GM19023 (cell line): ENCODE measurements around the gene NOC3L.
"Not testable (repeated sequence)": the region's sequence is repeated elsewhere in the genome, so short reads cannot be mapped to it uniquely, and the experiment has no call there.

Experiments used
- ATAC-seq: cut with Tn5 transposase; IDR thresholded peaks from one replicate; pipeline ENCODE4 v1.9.1; 2021; ENCODE audit warnings: mild to moderate bottlenecking, moderate library complexity; ENCODE audit not compliant: unreplicated experiment

NOC3L gene, protein sequence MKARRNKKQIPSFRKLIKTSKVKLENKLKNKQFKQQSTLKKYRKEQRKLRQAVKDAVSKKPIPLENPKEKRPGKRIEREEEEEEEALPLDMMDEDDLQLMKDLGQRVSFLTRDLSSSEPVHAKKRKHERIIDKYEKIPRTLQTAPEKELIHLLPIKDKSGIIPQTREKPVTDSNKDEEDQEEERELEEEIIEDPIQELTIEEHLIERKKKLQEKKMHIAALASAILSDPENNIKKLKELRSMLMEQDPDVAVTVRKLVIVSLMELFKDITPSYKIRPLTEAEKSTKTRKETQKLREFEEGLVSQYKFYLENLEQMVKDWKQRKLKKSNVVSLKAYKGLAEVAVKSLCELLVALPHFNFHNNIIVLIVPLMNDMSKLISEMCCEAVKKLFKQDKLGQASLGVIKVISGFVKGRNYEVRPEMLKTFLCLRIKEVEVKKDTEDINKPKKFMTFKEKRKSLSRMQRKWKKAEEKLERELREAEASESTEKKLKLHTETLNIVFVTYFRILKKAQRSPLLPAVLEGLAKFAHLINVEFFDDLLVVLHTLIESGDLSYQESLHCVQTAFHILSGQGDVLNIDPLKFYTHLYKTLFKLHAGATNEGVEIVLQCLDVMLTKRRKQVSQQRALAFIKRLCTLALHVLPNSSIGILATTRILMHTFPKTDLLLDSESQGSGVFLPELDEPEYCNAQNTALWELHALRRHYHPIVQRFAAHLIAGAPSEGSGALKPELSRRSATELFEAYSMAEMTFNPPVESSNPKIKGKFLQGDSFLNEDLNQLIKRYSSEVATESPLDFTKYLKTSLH

DNA sequence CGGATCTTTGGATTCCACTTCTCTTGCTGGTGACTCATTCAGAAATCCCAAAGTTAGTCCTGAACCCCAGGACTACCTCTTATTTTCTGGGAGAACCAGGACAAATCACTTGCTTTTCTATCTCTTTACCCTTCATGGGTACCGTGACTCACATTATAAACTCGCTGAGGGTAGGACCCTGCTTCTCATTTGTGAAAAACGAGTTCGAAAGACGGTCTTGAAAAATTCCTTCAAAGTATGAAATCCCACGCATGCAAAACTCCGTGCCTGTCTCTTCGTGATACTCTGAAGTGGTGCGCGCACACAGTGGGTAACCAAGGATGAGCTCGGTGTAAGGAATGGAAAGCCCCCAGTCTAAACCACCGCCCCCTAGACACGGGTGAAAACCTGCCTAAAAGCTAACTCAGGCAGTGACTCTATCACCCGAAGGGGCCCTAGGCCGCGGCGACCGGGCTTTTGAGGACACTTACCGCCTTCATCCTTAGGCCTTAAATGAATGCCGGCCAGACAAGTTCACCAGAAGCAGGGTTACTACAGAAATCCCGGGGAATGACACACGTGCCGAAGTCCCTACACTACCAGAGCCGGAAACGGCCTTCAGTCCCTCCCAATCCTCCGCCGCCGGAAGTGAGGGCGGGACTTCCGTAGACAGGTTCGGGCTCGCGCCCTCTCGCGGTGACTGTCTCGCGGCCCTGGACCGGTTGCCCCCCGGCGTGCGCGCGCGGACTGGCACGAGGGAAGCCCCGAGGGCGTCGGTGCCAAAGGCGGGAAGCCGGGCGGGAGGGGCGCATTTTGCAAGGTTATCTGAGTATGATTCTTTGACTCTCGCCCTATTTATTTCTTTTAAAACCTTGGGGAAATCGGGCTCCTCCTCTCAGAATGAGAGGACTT lies at the start of gene NOC3L:
Gene NOC3L, minus strand, starts transcription at position 580 of the 891 bp plus-strand sequence. Its CDS starts 101 bp downstream, at position 479.
- peak; percentile 100 for ATAC-seq

DNA sequence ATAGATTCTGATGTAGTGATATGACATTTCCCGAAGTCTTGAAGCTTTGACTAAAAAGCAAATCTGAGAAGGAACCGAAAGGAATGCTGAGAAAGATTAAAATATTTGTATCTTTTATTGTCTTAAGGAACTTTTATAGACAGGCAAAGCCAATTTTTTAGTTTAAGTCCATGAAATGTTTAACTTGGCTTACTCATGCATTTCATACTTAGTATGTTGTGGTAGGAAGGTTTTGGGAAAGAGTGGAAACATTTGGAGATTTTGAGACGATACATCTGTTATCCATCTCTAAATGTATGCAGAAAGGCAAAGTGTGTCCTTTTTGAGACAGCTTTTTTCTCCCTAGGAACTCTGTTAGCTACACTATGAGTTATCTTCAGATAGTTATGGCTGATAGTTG lies 49.7 kb upstream of the NOC3L start:
- no peak for ATAC-seq

DNA sequence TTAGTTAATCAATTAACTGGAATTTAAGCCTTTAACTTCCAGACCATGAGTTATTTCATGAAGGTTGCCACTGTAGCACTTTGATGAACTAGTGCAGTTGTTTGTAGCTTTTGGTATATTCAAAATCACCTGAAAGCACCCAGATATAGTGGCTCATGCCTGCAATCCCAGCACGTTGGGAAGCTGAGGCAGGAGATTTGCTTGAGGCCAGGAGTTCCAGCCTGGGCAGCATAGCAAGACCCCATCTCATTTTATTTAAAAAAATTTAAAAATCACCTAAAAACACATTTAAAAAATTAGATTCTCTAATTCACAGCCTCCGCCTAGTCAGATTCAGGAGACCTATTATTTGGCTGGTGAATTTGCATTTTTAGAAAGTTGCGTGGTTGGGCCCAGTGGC lies 48.6 kb upstream of the NOC3L start:
- no peak for ATAC-seq

DNA sequence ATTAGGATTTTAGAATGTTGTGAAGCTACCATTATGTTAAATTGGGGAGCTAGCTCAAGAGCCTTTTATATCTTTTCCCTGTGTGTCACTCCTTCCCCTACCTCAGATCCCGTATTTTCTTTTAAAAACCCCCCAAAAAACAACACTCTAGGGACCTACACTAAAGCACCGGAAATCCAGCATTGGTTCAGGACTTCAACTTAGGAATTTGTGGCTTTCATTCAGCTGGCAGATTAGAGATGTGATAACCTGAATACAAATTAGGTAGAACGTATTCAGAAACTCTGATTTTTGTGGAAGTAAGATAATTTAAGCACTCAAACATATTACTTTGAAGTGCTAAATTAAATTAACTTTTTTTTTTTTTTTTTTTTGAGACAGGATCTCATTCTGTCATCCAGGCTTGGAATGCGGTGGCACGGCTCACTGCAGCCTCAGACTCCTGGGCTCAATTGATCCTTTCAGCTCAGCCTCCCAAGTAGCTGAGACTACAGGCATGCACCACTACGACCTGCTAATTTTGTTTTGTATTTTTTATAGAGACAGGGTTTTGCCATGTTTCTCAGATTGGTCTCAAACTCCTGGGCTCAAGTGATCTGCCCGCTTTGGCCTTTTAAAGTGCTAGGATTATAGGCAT lies 46.4 kb upstream of the NOC3L start:
- no peak for ATAC-seq

DNA sequence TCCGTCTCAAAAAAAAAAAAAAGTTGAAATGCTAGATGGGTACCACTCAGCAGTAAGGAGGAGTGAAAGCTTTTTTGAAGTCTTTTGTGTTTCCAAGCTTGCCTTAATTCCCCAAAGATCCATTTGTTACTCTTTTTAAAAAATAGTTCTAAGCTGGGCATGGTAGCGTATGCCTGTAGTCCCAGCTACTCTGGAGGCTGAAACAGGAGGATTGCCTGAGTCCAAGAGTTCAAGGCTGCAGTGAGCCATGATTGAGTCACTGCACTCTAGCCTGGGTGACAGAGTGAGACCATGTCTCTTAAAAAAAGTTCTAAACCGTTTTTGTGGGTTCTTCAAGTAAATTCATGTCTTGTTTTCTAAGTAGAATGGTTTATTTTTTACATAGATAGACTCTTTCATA lies 44.9 kb upstream of the NOC3L start:
- no peak for ATAC-seq

DNA sequence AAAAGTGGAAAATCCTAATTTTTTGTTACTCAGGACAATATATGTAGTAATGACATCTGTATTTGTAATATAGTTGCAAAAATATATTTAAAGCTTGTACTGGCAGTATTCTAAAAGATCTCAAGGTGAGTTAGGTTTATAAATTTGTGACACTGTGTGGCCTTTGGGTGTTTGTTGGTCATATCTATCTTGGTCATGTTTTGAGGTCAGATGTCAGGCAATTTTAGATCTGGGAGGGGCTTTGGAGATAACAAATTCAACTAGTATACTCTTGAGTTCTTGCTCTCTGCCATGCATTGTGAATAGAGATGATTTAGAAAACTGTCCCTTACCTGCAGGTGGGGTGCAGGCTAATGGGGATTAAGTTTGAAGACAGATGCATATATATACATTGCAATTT lies 42.7 kb upstream of the NOC3L start:
- no peak for ATAC-seq

DNA sequence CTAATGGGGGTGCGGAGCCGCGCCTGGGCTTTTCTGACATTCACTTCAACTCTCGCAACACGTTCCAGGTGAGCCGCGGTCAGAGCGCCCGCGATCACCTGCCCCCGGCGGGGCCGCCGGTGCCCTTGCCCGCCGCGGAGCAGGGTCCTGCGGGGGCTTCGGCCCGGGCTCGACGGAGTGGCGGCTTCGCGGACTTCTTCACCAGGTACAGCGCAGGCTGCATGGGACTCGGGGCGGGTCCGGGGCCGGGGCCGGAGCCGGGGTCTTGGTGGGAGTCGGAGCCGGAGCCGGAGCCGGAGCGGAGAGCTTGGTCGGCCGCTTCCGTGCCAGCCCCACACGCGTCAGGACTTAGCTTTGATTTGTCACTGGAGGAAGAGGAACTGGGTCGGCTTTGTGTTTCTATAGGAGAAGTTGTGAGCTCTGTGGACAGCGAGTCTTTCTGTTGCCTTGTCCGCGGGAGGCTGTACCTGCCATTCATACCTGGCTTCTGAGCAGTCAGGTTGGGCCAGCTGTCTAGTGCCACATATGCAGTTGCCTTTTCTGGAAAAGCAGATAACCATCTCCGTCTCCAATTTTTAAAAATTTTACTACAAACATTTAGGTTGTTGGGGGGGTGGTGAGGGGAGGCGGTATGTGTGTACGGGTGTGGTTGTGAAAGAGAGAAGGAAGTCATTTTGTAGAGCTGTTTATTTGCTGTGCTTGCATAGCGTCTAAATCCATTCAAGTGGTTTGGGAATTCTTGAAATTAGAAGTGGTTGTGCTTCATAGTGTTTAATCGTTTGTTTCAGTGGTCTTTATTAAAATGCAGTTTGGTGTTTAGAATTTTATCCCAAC lies 40.9 kb upstream of the NOC3L start:
- ATAC-seq = peak; percentile 56

DNA sequence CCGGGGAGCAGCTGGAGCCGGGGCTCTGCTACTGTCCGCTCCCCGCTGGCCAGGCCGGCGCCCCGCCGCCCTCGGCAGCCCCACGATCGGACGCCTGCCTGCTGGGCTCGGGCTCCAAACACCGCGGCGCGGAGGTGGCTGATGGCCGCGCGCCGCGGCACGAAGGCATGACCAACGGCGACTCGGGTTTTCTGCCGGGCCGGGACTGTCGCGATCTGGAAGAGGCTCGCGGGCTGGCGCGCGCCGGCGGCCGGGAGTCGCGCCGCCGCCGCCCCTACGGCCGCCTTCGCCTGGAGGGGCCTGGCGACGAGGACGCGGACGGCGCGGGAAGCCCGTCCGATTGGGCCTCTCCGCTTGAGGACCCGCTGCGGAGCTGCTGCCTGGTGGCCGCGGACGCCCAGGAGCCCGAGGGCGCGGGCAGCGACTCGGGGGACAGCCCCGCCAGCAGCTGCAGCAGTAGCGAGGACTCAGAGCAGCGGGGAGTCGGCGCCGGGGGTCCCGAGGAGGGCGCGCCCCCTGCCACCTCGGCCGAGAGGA lies 40.2 kb upstream of the NOC3L start:
- peak; percentile 27 for ATAC-seq

DNA sequence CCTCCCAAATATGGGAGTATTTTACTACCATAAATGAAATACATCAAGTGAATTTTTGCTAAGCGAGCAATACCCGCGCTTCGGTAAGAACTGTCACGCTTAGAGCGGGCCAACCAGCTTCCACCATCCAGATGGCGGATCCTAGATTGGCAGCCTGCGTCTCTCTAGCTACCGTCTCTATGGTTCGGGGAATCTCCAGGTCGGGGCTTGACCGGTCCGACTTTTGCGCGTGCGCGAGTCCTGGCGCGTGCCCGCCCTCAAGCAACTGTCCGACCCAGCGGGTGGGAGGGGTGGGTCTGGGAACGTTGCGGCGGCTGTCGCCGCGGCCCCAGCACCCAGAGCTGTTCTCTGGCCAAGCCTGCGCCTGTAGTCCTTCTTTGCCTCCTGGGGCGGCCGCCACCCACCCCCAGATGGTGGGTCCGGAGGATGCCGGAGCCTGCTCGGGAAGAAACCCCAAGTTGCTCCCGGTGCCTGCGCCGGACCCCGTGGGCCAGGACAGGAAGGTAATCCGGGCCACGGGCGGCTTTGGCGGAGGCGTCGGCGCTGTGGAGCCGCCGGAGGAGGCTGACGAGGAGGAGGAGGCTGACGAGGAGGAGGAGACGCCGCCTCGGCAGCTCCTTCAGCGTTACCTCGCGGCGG lies 39.6 kb upstream of the NOC3L start, which contains the start of gene TBC1D12:
Gene TBC1D12, plus strand, starts transcription at position 338 of the 639 bp plus-strand sequence. Its CDS starts 73 bp downstream, at position 411.
- ATAC-seq = peak; percentile 74

DNA sequence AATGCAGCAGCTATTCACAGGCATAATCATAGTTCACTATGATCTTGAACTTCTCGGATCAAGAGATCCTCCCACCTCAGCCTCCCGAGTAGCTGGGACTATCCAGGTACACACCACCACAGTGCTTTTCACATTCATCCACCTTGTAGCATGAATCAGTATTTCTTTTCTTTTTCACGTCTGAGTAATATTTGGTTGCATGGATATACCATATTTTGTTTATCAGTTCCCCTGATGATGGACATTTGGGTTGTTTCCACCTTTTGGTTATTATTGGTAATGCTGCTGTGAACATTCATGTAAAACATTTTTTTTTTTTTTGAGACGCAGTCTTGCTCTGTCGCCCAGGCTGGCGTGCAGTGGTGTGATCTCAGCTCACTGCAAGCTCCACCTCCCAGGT lies 36.0 kb upstream of the NOC3L start:
- no peak for ATAC-seq

DNA sequence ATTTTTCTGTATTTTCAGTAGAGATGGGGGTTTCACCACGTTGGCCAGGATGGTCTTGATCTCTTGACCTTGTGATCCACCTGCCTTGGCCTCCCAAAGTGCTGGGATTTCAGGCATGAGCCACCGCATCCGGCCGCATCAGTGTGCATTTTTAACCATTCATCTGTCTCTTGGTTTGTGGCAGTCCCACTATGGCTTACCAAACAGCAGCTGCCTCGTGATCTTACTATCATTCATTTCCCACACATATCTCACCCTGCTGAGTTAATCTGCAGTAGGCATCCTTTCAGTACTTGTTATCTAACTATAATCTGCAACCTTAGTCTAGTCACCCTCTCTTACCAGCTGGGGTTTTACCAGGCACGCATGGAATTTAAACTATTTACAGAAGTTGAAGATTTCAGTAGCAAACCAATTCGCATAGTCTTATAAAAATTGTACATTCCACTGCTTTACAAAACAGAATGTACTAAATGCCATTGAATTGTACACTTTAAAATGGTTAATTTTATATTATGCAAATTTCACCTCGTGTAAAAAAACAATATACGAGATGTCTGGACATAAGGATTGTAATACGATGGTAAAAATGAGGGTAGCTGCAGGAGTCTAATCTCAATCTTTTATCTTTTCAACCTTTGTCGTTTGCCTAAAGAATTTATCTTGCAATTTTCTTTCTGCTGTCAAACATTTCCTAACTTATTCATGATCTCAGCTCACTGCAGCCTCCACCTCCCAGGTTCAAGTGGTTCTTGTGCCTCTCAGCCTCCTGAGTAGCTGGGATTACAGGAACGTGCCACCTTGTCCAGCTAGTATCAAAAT lies 35.0 kb upstream of the NOC3L start:
- no peak for ATAC-seq

DNA sequence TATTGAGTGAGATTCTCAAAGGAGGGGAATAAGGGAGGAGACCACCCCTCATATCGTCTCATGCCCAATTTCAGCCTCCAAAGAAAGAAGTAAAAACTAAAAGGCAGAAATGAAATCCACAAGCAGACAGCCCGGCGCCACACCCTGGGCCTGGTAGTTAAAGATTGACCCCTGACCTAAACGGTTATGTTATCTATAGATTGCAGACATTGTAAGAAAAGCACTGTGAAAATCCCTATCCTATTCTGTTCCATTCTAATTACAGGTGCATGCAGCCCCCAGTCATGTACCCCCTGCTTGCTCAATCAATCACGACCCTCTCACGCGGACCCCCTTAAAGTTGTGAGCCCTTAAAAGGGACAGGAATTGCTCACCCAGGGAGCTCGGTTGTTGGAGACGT lies 29.4 kb upstream of the NOC3L start:
- not testable (repeated sequence) for ATAC-seq

DNA sequence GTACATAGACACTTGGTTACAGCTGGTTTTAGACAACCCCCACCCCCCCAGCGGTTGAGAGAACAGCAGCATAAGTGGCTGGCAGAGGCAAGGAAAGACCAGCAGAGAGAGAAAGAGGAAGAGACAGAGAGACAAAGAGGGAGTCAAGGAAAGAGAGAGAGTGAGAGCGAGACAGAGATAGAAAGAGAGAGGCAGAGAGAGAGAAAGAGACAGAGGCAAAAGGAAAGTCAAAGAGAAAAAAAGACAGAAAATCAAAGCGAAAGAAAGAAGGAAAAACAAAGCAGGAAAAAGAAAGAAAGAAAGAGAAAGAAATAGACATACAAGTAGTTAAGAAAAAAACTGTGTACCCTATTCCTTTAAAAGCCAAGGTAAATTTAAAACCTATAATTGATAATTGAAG lies 23.0 kb upstream of the NOC3L start:
- not testable (repeated sequence) for ATAC-seq

DNA sequence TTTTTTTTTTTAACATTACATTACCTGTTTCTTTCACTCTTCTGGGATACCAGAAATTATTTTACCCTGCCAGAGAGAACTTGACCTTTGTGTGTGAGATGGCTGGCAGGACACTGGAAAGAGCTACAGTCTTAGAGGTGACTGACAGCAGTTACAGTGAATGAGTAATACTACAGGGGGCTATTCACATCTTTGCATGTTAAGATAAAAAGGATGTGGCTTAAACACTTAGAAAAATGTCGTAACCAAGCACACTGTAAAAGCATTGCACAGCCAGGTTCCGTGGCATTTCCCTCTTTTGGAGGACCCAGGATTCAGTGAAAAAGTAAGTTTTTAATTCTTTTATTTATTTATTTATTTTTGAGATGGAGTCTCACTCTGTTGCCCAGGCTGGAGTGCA lies 20.8 kb upstream of the NOC3L start:
- ATAC-seq = no peak

DNA sequence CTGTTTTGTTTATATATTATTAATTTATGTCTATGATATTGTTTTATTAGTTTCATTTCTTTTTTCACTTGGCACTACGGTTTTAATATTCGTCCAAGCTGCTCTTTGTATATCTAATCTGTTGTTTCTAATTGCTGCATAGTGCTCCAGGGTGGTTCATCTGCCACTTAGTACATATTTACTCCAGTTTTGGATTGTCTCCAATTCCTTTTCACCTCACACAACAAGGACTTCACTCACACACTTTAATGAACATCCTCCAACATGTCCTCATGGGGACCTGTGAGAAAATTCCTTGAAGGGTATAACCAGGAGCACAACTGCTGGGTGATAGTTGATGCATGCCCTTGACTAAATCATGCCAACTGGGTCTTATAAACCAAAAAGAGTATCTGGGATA lies 14.1 kb upstream of the NOC3L start:
- no peak for ATAC-seq

DNA sequence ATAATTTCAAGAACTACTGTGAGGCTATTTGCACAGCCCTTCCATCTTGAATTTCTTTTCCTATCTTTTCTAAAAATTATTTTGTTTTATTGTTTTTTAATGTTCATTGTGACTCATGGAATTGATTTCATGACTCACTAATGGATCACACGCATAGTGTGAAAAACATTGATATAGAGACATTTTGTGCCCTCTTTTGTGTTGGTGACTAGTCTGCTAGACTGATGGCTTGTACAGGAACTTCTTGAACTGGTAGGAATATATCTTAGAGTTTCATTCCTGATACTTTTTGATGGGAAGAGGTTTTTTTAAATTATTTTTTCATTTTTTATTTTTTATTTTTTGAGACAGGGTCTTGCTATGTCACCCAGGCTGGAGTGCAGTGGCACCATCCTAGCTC lies 12.6 kb upstream of the NOC3L start:
- ATAC-seq = no peak

DNA sequence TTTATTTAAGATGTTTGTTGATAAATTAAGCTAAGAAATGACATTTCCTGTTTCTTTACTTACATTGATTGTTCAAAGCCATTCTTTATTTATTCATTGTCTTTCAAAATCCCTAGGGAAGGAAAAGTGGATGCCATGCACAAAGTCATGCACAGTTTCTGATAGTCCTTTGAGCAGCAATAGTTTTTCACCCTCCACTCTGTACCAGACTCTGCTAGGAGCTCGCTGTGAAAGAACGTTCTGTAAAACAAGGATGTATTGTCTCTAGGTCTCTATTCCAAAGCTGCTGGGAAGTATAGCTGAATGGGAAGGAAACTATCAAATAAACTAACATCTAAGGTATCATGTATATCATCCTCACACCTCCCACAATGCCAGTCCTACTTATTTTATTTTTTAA lies 7.8 kb upstream of the NOC3L start:
- ATAC-seq = no peak

DNA sequence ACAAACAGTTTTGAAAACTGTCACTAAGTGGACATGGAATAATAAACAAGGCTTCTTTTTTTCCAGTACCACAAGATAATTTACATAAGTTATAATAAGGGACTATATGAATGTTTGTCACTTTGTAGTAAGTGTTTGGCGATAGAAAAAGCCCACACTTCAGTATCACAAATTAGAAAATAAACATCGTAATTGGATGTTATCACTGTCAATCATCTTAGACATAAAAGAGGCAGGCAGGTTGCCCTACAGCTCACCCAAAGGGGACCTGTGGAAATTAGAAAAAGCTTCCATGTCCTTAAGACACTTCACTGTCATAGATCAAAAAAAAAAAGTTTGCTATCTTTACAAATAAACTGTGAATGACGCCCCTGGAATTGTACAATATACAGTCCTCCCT lies 3.6 kb upstream of the NOC3L start:
- no peak for ATAC-seq
